C4-2B (cell line): Measurements from ENCODE around the gene SCAMP3.

Experiments
- ZFX ChIP-seq: fragments of 450-650 bp; IDR thresholded peaks from 2 replicates; pipeline ENCODE4 v1.6.1; 2017
- TF ChIP-seq, protein P1 (sequence below): fragments of 450-650 bp; conservative IDR thresholded peaks from 2 replicates; pipeline ENCODE4 v1.5.1; 2017; ENCODE audit warnings: mild to moderate bottlenecking

DNA sequence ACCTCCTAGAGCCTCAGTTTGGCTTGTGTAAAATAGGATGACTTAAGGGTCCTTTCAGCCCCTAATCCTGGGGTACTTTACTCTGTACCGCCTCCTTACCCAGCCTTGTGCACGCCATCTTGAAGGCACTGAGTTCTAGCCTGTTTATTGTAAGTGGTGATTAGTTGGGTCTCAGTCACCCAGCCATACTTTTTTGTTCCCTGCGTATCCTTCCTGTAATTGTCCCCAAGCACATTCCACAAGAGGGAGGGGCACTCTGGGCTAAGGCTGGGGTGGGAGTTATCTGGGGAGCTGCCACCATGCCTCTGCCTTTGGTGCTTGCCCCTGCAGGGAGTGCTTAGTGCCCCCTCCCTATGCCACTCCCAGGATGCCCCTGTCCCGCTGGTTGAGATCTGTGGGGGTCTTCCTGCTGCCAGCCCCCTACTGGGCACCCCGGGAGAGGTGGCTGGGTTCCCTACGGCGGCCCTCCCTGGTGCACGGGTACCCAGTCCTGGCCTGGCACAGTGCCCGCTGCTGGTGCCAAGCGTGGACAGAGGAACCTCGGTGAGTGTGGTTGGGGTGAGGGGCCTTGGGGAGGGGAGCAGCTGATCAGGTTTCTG is 47.4 kb upstream of the SCAMP3 start:
- TF ChIP-seq, protein P1, sequence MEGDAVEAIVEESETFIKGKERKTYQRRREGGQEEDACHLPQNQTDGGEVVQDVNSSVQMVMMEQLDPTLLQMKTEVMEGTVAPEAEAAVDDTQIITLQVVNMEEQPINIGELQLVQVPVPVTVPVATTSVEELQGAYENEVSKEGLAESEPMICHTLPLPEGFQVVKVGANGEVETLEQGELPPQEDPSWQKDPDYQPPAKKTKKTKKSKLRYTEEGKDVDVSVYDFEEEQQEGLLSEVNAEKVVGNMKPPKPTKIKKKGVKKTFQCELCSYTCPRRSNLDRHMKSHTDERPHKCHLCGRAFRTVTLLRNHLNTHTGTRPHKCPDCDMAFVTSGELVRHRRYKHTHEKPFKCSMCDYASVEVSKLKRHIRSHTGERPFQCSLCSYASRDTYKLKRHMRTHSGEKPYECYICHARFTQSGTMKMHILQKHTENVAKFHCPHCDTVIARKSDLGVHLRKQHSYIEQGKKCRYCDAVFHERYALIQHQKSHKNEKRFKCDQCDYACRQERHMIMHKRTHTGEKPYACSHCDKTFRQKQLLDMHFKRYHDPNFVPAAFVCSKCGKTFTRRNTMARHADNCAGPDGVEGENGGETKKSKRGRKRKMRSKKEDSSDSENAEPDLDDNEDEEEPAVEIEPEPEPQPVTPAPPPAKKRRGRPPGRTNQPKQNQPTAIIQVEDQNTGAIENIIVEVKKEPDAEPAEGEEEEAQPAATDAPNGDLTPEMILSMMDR, result no peak
- TF ChIP-seq ZFX, result no peak
